K562 (cell line): Measurements from ENCODE around the gene SAMD14. TPM values are rescaled to one million over a fixed set of nuclear protein-coding genes. Genes with fewer than 3 reads are reported as not detected.

ENCODE experiments used
- ATAC-seq: fragments of 200-7000 bp; cut with Tn5 transposase; 3 replicates; pipeline ENCODE4 v1.9.1; 2020; ENCODE audit warnings: moderate library complexity
- BruUV-seq: library from RNA; stranded (reverse); fragments of 400-500 nt; replicated peaks from 2 replicates; lab custom pipeline; 2021; lab: Mats Ljungman, UMichigan
- CTCF ChIA-PET: fragments of 300-600 bp; formaldehyde crosslinking; extraction: SDS; loops from one replicate; lab custom pipeline; 2021; ENCODE audit warnings: low intra/inter-chr PET ratio; lab: Yijun Ruan, JAX
- POLR2A ChIA-PET: fragments of 300-600, 350-650 bp; sonication (Branson Sonifier 250); formaldehyde crosslinking; extraction: SDS; loops from one replicate; lab custom pipeline; 2021; ENCODE audit warnings: antibody characterized with exemption, inconsistent platforms; lab: Yijun Ruan, JAX
- DNase-seq, 4 experiments: peaks; one replicate each; pipeline versions ENCODE4 v3.0.0 to v3.0.0-alpha.2; 2011 to 2018; ENCODE audit warnings: low spot score in 3 of 4, mixed read lengths in 3 of 4; ENCODE audit errors: extremely low read depth in 1 of 4
- FAIRE-seq: peaks from 2 replicates; lab custom pipeline; 2011; peaks lifted over from hg19 to GRCh38; lab: Jason Lieb, UNC
- H2AFZ ChIP-seq: 2 replicates; pipeline ENCODE4 v1.6.0; 2011; ENCODE audit warnings: low read depth, low read length, control low read depth, inconsistent platforms
- H3K27ac ChIP-seq: fragments of 200-600 bp; 3 replicates; pipeline ENCODE4 v1.8.0; 2011; ENCODE audit warnings: low read depth, mild to moderate bottlenecking, control low read depth, inconsistent platforms, low read length, moderate library complexity, mixed read lengths; ENCODE audit errors: extremely low read depth
- H3K27me3 ChIP-seq, 2 experiments: fragments of 300-600 bp in 1 of 2; 2 replicates in 1 of 2; 3 replicates in 1 of 2; pipeline versions ENCODE4 v1.6.0 to v1.8.0; 2011; ENCODE audit warnings: inconsistent platforms in 2 of 2, low read length in 2 of 2, mild to moderate bottlenecking in 1 of 2, mixed read lengths in 1 of 2, moderate library complexity in 1 of 2; ENCODE audit not compliant: control insufficient read depth in 2 of 2, insufficient read depth in 2 of 2
- H3K36me3 ChIP-seq: fragments of 300-600 bp; 3 replicates; pipeline ENCODE4 v1.8.0; 2011; ENCODE audit warnings: mild to moderate bottlenecking, low read length, inconsistent platforms; ENCODE audit not compliant: control insufficient read depth, insufficient read depth
- H3K4me1 ChIP-seq, 2 experiments: fragments of 200-600 bp in 1 of 2; replicated peaks in 1 of 2; 2 replicates in 1 of 2; 3 replicates in 1 of 2; pipeline versions ENCODE4 v1.5.1 to v1.8.0; 2011; ENCODE audit warnings: inconsistent platforms in 2 of 2, low read length in 2 of 2, mild to moderate bottlenecking in 1 of 2, mixed read lengths in 1 of 2, moderate library complexity in 1 of 2; ENCODE audit not compliant: control insufficient read depth in 2 of 2, insufficient read depth in 2 of 2
- H3K4me2 ChIP-seq: 2 replicates; pipeline ENCODE4 v1.6.1; 2011; ENCODE audit warnings: low read length, control low read depth, inconsistent platforms, mixed read lengths; ENCODE audit not compliant: insufficient read depth
- H3K4me3 ChIP-seq: fragments of 200-600 bp; sonication (generic), shearing (Covaris generic); 2 replicates; pipeline ENCODE4 v1.5.1; 2016; ENCODE audit warnings: control low read depth, inconsistent platforms
- H3K79me2 ChIP-seq: fragments of 200-600 bp; 3 replicates; pipeline ENCODE4 v1.8.0; 2011; ENCODE audit warnings: low read length, inconsistent platforms; ENCODE audit not compliant: control insufficient read depth, insufficient read depth
- H3K9ac ChIP-seq, 2 experiments: 2 replicates each; pipeline versions ENCODE4 v1.6.0 to v1.6.1; 2011; ENCODE audit warnings: low read depth in 2 of 2, low read length in 2 of 2, control low read depth in 1 of 2, inconsistent platforms in 1 of 2, mild to moderate bottlenecking in 1 of 2, mixed read lengths in 1 of 2; ENCODE audit not compliant: insufficient read depth in 1 of 2
- H3K9me1 ChIP-seq: one replicate; pipeline ENCODE4 v1.6.0; 2011; ENCODE audit warnings: inconsistent platforms, mild to moderate bottlenecking, low read length, moderate library complexity; ENCODE audit not compliant: control insufficient read depth, insufficient read depth
- H3K9me3 ChIP-seq: replicated peaks from 2 replicates; pipeline ENCODE4 v1.5.1; 2011; ENCODE audit warnings: low read depth, low read length, inconsistent platforms; ENCODE audit not compliant: control insufficient read depth, insufficient read depth
- H4K20me1 ChIP-seq: replicated peaks from 2 replicates; pipeline ENCODE4 v1.6.1; 2011; ENCODE audit warnings: low read length, inconsistent platforms, mixed read lengths; ENCODE audit not compliant: control insufficient read depth, insufficient read depth
- BMI1 ChIP-seq: fragments of 150-350 bp; IDR thresholded peaks from 2 replicates; pipeline ENCODE4 v1.6.1; 2014; ENCODE audit warnings: low read length
- CC2D1A ChIP-seq: fragments of 450-650 bp; IDR thresholded peaks from 2 replicates; pipeline ENCODE4 v1.6.1; 2017; ENCODE audit warnings: mild to moderate bottlenecking
- CHAMP1 ChIP-seq: fragments of 450-650 bp; IDR thresholded peaks from 2 replicates; pipeline ENCODE4 v1.6.1; 2016; ENCODE audit warnings: mild to moderate bottlenecking
- ETV1 ChIP-seq: fragments of 450-650 bp; conservative IDR thresholded peaks from 2 replicates; pipeline ENCODE4 v1.6.1; 2016; ENCODE audit warnings: missing genetic modification characterization, control low read depth, low read depth, missing compliant biosample characterization
- GATAD2B ChIP-seq: fragments of 450-650 bp; IDR thresholded peaks from 2 replicates; pipeline ENCODE4 v1.6.1; 2017; ENCODE audit warnings: mild to moderate bottlenecking, borderline replicate concordance
- HDGF ChIP-seq: fragments of 450-650 bp; IDR thresholded peaks from 2 replicates; pipeline ENCODE4 v1.6.1; 2016
- MAFK ChIP-seq: IDR thresholded peaks from 2 replicates; pipeline ENCODE4 v1.6.1; 2011; ENCODE audit warnings: low read length, improper control_type of control experiment
- NR2C2 ChIP-seq, 2 experiments: fragments of 200-800 bp in 1 of 2; sonication (Bioruptor generic) in 1 of 2; sonication (generic) in 1 of 2; formaldehyde crosslinking in 1 of 2; IDR thresholded peaks; 2 replicates each; pipeline versions ENCODE4 v1.6.1 to v1.8.0; 2016 to 2022; ENCODE audit warnings: mild to moderate bottlenecking in 1 of 2, missing compliant biosample characterization in 1 of 2, missing genetic modification characterization in 1 of 2, missing genetic modification reagents in 1 of 2
- RCOR1 ChIP-seq, 2 experiments: IDR thresholded peaks; 2 replicates each; pipeline ENCODE4 v1.6.1; 2012; ENCODE audit warnings: low read depth in 2 of 2, low read length in 2 of 2, borderline replicate concordance in 1 of 2, improper control_type of control experiment in 1 of 2
- SP1 ChIP-seq: sonication (generic); formaldehyde crosslinking; IDR thresholded peaks from 2 replicates; pipeline ENCODE4 v1.8.1; 2022; ENCODE audit warnings: mild to moderate bottlenecking, missing genetic modification reagents
- STAT6 ChIP-seq: sonication (generic); formaldehyde crosslinking; IDR thresholded peaks from 2 replicates; pipeline ENCODE4 v1.8.1; 2023; ENCODE audit warnings: mild to moderate bottlenecking, missing genetic modification reagents
- TEAD2 ChIP-seq: fragments of 450-650 bp; IDR thresholded peaks from 2 replicates; pipeline ENCODE4 v1.6.1; 2016; ENCODE audit warnings: missing genetic modification characterization, control low read depth, missing compliant biosample characterization
- ZNF197 ChIP-seq: fragments of 200-800 bp; sonication (Bioruptor generic); IDR thresholded peaks from 2 replicates; pipeline ENCODE4 v1.6.1; 2016; ENCODE audit warnings: low read depth, missing genetic modification characterization, missing compliant biosample characterization
- WGBS: fragments of 100-300 bp; shearing (Covaris generic); methylation state at CpG from one replicate; pipeline ENCODE4 v1.1.6; 2016; ENCODE audit warnings: low coverage, mixed read lengths; ENCODE audit not compliant: insufficient coverage; ENCODE audit errors: missing lambda C conversion rate; 5-methylcytosine and 5-hydroxymethylcytosine counted together
- in situ Hi-C: fragments of 300-500 bp; cut with MboI; formaldehyde crosslinking; loops from 4 replicates; pipeline ENCODE4 v1.15.0; 2018; ENCODE audit warnings: inconsistent platforms, mixed read lengths
- intact Hi-C: fragments of 100-400 bp; cut with micrococcal nuclease; formaldehyde crosslinking; loops from 2 replicates; pipeline ENCODE4 v1.14.2; 2022
- polyA plus RNA-seq, 8 experiments: library from polyadenylated mRNA; depleted of rRNA in 4 of 8; stranded (reverse) in 5 of 8; unstranded in 3 of 8; fragments of >200 nt; fragmentation: Nextera tagmentation in 2 of 8; fragmentation: Illumina TruSeq in 1 of 8; extraction: Ambion mirVana in 2 of 8; extraction: Trizol in 1 of 8; gene quantifications; 2 replicates each; pipeline versions ENCODE4 v1.2.1 to v1.2.3, GENCODE V29; 2011 to 2014; ENCODE audit warnings: inconsistent platforms in 1 of 8, missing spikeins in 1 of 8
- total RNA-seq, 7 experiments: library from RNA; depleted of rRNA in 6 of 7; stranded (reverse); fragments of >200 nt in 6 of 7; fragmentation: Illumina TruSeq in 2 of 7; extraction: Trizol in 2 of 7; gene quantifications; 2 replicates each; pipeline versions ENCODE4 v1.2.1 to v1.2.3, GENCODE V29; 2011 to 2021; ENCODE audit warnings: low replicate concordance in 1 of 7

The SAMD14 gene
- total and polyA plus RNA-seq, 9 of the 15 experiments (the other 6 are each of a cell fraction or from before 2014, with no cell fraction given): 0.04 to 0.07 TPM; not detected in 7

GRCh38 chr17:50177476-50177875 lies 47.5 kb upstream of the SAMD14 start:
- no TSS peak for BruUV-seq
- POLR2A ChIA-PET: interaction anchor here (0.8 to 1.0 kb wide), 3 partner anchors 9 to 19 kb away, joined by 3 read pairs; no protein-coding TSS in a partner anchor
- H3K79me2 ChIP-seq: no peaks in the 10 kb centered on the region

More at GRCh38 chr17:50177476-50177875, 47.5 kb upstream of the SAMD14 start:
- H4K20me1 ChIP-seq: no peaks in the 10 kb centered on the region; the same call in 1 of the 2 replicates
- no peaks in the 10 kb centered on the region for H3K9me3 ChIP-seq
- WGBS: 69% methylated on average over 8 of the region's 10 CpGs
- H3K4me1 ChIP-seq: peaks cover 5 to 24% of the 10 kb centered on the region in 2 experiments; a peak in 3 of 5 replicates
- H3K36me3 ChIP-seq: no peaks in the 10 kb centered on the region
- no peak overlapping the region for H3K4me3 ChIP-seq
- no peak overlapping the region for H3K4me2 ChIP-seq
- H3K9me1 ChIP-seq: no peaks in the 10 kb centered on the region
- FAIRE-seq (no peak), DNase-seq (no peak), ATAC-seq (no peak)
- in situ Hi-C loops: no loop called here
- intact Hi-C loops: no loop called here
- no peak overlapping the region for H3K9ac ChIP-seq
- H2AFZ ChIP-seq: no peak overlapping the region
- H3K27ac ChIP-seq: no peak overlapping the region
- no peak for TF ChIP-seq GATAD2B
- TF ChIP-seq STAT6 (CRISPR knock-in tag): no peak
- no peak for TF ChIP-seq SP1 (CRISPR knock-in tag)
- TF ChIP-seq BMI1: no peak
- TF ChIP-seq CC2D1A: no peak
- no peak for TF ChIP-seq HDGF
- no peak for TF ChIP-seq TEAD2 (tag)
- no peak for TF ChIP-seq MAFK
- TF ChIP-seq CHAMP1: no peak
- no peak for TF ChIP-seq ZNF197 (CRISPR knock-in tag)
- no peak for TF ChIP-seq NR2C2 (CRISPR knock-in tag; IDR thresholded peaks at IDR 0.05)
- TF ChIP-seq NR2C2 (tag; IDR thresholded peaks at IDR 0.05): no peak
- no peak for TF ChIP-seq RCOR1 (IDR thresholded peaks at IDR 0.05; ENCODE audit: borderline replicate concordance in 1 of 2, low read depth in 2 of 2, low read length in 2 of 2)
- TF ChIP-seq ETV1 (tag): no peak
- H3K27me3 ChIP-seq: peaks cover 12 to 26% of the 10 kb centered on the region in 2 experiments; a peak in 4 of 5 replicates
- CTCF ChIA-PET: no interaction called here
